ENCODE measurements around the gene ACTL9.

- TF ChIP-seq, protein P1, sequence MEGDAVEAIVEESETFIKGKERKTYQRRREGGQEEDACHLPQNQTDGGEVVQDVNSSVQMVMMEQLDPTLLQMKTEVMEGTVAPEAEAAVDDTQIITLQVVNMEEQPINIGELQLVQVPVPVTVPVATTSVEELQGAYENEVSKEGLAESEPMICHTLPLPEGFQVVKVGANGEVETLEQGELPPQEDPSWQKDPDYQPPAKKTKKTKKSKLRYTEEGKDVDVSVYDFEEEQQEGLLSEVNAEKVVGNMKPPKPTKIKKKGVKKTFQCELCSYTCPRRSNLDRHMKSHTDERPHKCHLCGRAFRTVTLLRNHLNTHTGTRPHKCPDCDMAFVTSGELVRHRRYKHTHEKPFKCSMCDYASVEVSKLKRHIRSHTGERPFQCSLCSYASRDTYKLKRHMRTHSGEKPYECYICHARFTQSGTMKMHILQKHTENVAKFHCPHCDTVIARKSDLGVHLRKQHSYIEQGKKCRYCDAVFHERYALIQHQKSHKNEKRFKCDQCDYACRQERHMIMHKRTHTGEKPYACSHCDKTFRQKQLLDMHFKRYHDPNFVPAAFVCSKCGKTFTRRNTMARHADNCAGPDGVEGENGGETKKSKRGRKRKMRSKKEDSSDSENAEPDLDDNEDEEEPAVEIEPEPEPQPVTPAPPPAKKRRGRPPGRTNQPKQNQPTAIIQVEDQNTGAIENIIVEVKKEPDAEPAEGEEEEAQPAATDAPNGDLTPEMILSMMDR (IDR thresholded peaks at IDR 0.05) = no peak
- TF ChIP-seq POLR2A (IDR thresholded peaks at IDR 0.05) = no peak
- TF ChIP-seq POLR2AphosphoS5 (IDR thresholded peaks at IDR 0.05) = no peak
- TF ChIP-seq EP300 (IDR thresholded peaks at IDR 0.05) = no peak
Observed at GRCh38 chr19:8724276-8724675, 25.7 kb upstream of the ACTL9 start.

Measured in stomach (tissue), 4 donors.